Astrocyte (in vitro differentiated cells and primary cell): ENCODE data around the gene CENPVL1.

Experiments
- EZH2 ChIP-seq: IDR thresholded peaks from 2 replicates; pipeline ENCODE4 v1.6.1; 2012; ENCODE audit warnings: mild to moderate bottlenecking, low read length, inconsistent platforms; ENCODE audit not compliant: insufficient read depth
- TF ChIP-seq, protein P1 (sequence below): IDR thresholded peaks from 2 replicates; pipeline ENCODE4 v1.5.1; 2011; ENCODE audit warnings: low read depth, mild to moderate bottlenecking, inconsistent platforms, low read length, moderate library complexity; ENCODE audit not compliant: insufficient read depth

DNA sequence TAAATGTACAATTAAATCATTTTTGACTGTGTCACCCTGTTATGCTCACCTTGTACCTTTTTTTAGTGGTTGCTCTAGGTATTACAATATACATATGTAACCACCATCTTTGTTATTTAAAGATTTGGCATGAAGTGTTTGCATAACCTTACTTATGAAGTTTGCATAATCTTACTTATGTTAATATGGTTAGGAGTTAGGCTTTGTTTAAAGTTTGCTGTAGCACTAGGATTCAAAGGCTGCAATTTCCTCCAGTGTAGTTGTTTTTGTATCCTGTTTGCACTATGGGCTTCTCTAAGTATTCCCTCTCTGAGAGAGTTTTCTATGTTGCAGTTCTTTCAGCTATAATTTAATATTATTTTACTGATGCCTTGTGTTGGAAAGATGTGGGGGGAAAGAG lies 17.9 kb downstream of the CENPVL1 start:
- TF ChIP-seq, protein P1, sequence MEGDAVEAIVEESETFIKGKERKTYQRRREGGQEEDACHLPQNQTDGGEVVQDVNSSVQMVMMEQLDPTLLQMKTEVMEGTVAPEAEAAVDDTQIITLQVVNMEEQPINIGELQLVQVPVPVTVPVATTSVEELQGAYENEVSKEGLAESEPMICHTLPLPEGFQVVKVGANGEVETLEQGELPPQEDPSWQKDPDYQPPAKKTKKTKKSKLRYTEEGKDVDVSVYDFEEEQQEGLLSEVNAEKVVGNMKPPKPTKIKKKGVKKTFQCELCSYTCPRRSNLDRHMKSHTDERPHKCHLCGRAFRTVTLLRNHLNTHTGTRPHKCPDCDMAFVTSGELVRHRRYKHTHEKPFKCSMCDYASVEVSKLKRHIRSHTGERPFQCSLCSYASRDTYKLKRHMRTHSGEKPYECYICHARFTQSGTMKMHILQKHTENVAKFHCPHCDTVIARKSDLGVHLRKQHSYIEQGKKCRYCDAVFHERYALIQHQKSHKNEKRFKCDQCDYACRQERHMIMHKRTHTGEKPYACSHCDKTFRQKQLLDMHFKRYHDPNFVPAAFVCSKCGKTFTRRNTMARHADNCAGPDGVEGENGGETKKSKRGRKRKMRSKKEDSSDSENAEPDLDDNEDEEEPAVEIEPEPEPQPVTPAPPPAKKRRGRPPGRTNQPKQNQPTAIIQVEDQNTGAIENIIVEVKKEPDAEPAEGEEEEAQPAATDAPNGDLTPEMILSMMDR, result no peak
- no peak for TF ChIP-seq EZH2
